NCI-H1436 (cell line): ENCODE measurements around the gene ROR1.

Experiments used
- DNase-seq: peaks from one replicate; lab custom pipeline; 2025; lab: John Stamatoyannopoulos, UW

The ROR1 gene

GRCh38 chr1:63885899-63886298, 112.1 kb downstream of the ROR1 start:
- DNase-seq, result no peak

- DNase-seq, result no peak
Observed at GRCh38 chr1:63886340-63886739, 112.5 kb downstream of the ROR1 start.

- DNase-seq, result no peak
Observed at GRCh38 chr1:63887809-63888208, 114.0 kb downstream of the ROR1 start.

GRCh38 chr1:63888984-63889383, 115.2 kb downstream of the ROR1 start:
- DNase-seq, result no peak

GRCh38 chr1:63890468-63890867, 116.7 kb downstream of the ROR1 start:
- DNase-seq, result no peak

- no peak for DNase-seq
Observed at GRCh38 chr1:63891060-63891690, 117.4 kb downstream of the ROR1 start.

GRCh38 chr1:63892632-63893395, 119.0 kb downstream of the ROR1 start:
- peak; percentile 23 for DNase-seq

- no peak for DNase-seq
Observed at GRCh38 chr1:63893976-63894375, 120.2 kb downstream of the ROR1 start.

GRCh38 chr1:63894627-63895265, 120.9 kb downstream of the ROR1 start:
- no peak for DNase-seq

- DNase-seq, result no peak
Observed at GRCh38 chr1:63896755-63897154, 122.9 kb downstream of the ROR1 start.

GRCh38 chr1:63898428-63899196, 124.8 kb downstream of the ROR1 start:
- no peak for DNase-seq

- no peak for DNase-seq
Observed at GRCh38 chr1:63901094-63901493, 127.3 kb downstream of the ROR1 start.

GRCh38 chr1:63902844-63903589, 129.2 kb downstream of the ROR1 start:
- DNase-seq, result no peak

- DNase-seq, result no peak
Observed at GRCh38 chr1:63903947-63904610, 130.3 kb downstream of the ROR1 start.

- DNase-seq, result no peak
Observed at GRCh38 chr1:63904826-63905225, 131.0 kb downstream of the ROR1 start.

GRCh38 chr1:63906047-63906704, 132.4 kb downstream of the ROR1 start:
- no peak for DNase-seq

- DNase-seq, result no peak
Observed at GRCh38 chr1:63907051-63907450, 133.2 kb downstream of the ROR1 start.

- no peak for DNase-seq
Observed at GRCh38 chr1:63908016-63908415, 134.2 kb downstream of the ROR1 start.

GRCh38 chr1:63909526-63909925, 135.7 kb downstream of the ROR1 start:
- DNase-seq, result no peak

- no peak for DNase-seq
Observed at GRCh38 chr1:63911049-63911448, 137.2 kb downstream of the ROR1 start.

GRCh38 chr1:63912643-63913042, 138.8 kb downstream of the ROR1 start:
- no peak for DNase-seq
